IPS-15b (cell line): ENCODE data around the gene LONRF2.

Source experiments
- H3K27me3 ChIP-seq: one replicate; pipeline ENCODE4 v1.6.1; 2013; ENCODE audit warnings: low read length; ENCODE audit not compliant: control insufficient read depth, insufficient read depth
- H3K36me3 ChIP-seq: one replicate; pipeline ENCODE4 v1.6.1; 2013; ENCODE audit warnings: low read length; ENCODE audit not compliant: control insufficient read depth, insufficient read depth
- H3K4me1 ChIP-seq: one replicate; pipeline ENCODE4 v1.6.1; 2013; ENCODE audit warnings: mild to moderate bottlenecking, low read length; ENCODE audit not compliant: control insufficient read depth, insufficient read depth
- H3K4me3 ChIP-seq: one replicate; pipeline ENCODE4 v1.5.1; 2013; ENCODE audit warnings: low read depth, low read length
- H3K9ac ChIP-seq: one replicate; pipeline ENCODE4 v1.6.1; 2013; ENCODE audit warnings: low read depth, mild to moderate bottlenecking, low read length
- H3K9me3 ChIP-seq: one replicate; pipeline ENCODE4 v1.6.1; 2013; ENCODE audit warnings: mild to moderate bottlenecking, low read length; ENCODE audit not compliant: control insufficient read depth, insufficient read depth

The LONRF2 gene

GRCh38 chr2:100248044-100248330 is 74.3 kb downstream of the LONRF2 start:
- Histone ChIP-seq H3K36me3 (no peaks in the 10 kb centered on the region), H3K9me3 (no peaks in the 10 kb centered on the region), H3K27me3 (no peaks in the 10 kb centered on the region), H3K4me1 (no peaks in the 10 kb centered on the region), H3K9ac (no peak overlapping the region), H3K4me3 (no peak overlapping the region)

- Histone ChIP-seq H3K9me3 (no peaks in the 10 kb centered on the region), H3K27me3 (no peaks in the 10 kb centered on the region), H3K4me1 (no peaks in the 10 kb centered on the region), H3K36me3 (no peaks in the 10 kb centered on the region), H3K9ac (no peak overlapping the region), H3K4me3 (no peak overlapping the region)
These were observed 74.9 kb downstream of the LONRF2 start for GRCh38 chr2:100247256-100248043.

GRCh38 chr2:100246163-100247145 is 75.8 kb downstream of the LONRF2 start:
- H3K36me3 ChIP-seq = no peaks in the 10 kb centered on the region
- H3K9ac ChIP-seq = no peak overlapping the region
- H3K4me1 ChIP-seq = no peaks in the 10 kb centered on the region
- H3K27me3 ChIP-seq = no peaks in the 10 kb centered on the region
- no peak overlapping the region for H3K4me3 ChIP-seq
- no peaks in the 10 kb centered on the region for H3K9me3 ChIP-seq

GRCh38 chr2:100245681-100246080 is 76.6 kb downstream of the LONRF2 start:
- no peaks in the 10 kb centered on the region for H3K27me3 ChIP-seq
- H3K4me3 ChIP-seq = no peak overlapping the region
- no peaks in the 10 kb centered on the region for H3K36me3 ChIP-seq
- H3K4me1 ChIP-seq = no peaks in the 10 kb centered on the region
- no peak overlapping the region for H3K9ac ChIP-seq
- H3K9me3 ChIP-seq = no peaks in the 10 kb centered on the region

- H3K9ac ChIP-seq = no peak overlapping the region
- no peaks in the 10 kb centered on the region for H3K27me3 ChIP-seq
- H3K9me3 ChIP-seq = no peaks in the 10 kb centered on the region
- no peak overlapping the region for H3K4me3 ChIP-seq
- no peaks in the 10 kb centered on the region for H3K4me1 ChIP-seq
- H3K36me3 ChIP-seq = no peaks in the 10 kb centered on the region
These were observed 77.3 kb downstream of the LONRF2 start for GRCh38 chr2:100244881-100245605.

- no peaks in the 10 kb centered on the region for H3K27me3 ChIP-seq
- H3K36me3 ChIP-seq = no peaks in the 10 kb centered on the region
- no peaks in the 10 kb centered on the region for H3K4me1 ChIP-seq
- no peak overlapping the region for H3K9ac ChIP-seq
- no peaks in the 10 kb centered on the region for H3K9me3 ChIP-seq
- no peak overlapping the region for H3K4me3 ChIP-seq
These were observed 78.7 kb downstream of the LONRF2 start for GRCh38 chr2:100243631-100244030.

GRCh38 chr2:100242891-100243619 is 79.2 kb downstream of the LONRF2 start:
- Histone ChIP-seq H3K4me3 (no peak overlapping the region), H3K27me3 (no peaks in the 10 kb centered on the region), H3K36me3 (no peaks in the 10 kb centered on the region), H3K9me3 (no peaks in the 10 kb centered on the region), H3K9ac (no peak overlapping the region), H3K4me1 (no peaks in the 10 kb centered on the region)

GRCh38 chr2:100242476-100242875 is 79.8 kb downstream of the LONRF2 start:
- H3K4me3 ChIP-seq = no peak overlapping the region
- no peaks in the 10 kb centered on the region for H3K4me1 ChIP-seq
- H3K9ac ChIP-seq = no peak overlapping the region
- H3K27me3 ChIP-seq = no peaks in the 10 kb centered on the region
- no peaks in the 10 kb centered on the region for H3K9me3 ChIP-seq
- H3K36me3 ChIP-seq = no peaks in the 10 kb centered on the region

- no peaks in the 10 kb centered on the region for H3K4me1 ChIP-seq
- no peak overlapping the region for H3K4me3 ChIP-seq
- no peak overlapping the region for H3K9ac ChIP-seq
- no peaks in the 10 kb centered on the region for H3K9me3 ChIP-seq
- H3K27me3 ChIP-seq = no peaks in the 10 kb centered on the region
- no peaks in the 10 kb centered on the region for H3K36me3 ChIP-seq
These were observed 81.1 kb downstream of the LONRF2 start for GRCh38 chr2:100241236-100241635.

GRCh38 chr2:100240386-100240785 is 81.9 kb downstream of the LONRF2 start:
- Histone ChIP-seq H3K27me3 (no peaks in the 10 kb centered on the region), H3K4me1 (no peaks in the 10 kb centered on the region), H3K9me3 (no peaks in the 10 kb centered on the region), H3K9ac (no peak overlapping the region), H3K36me3 (no peaks in the 10 kb centered on the region), H3K4me3 (no peak overlapping the region)
